ENCODE data around the gene LITAFD. TPM values are rescaled to one million over a fixed set of nuclear protein-coding genes. Genes with fewer than 3 reads are reported as not detected.

Gene LITAFD
- not detected in 2 replicates for total RNA-seq

GRCh38 chr16:8882041-8882617 lies at the start of gene LITAFD:
TSS of gene LITAFD (plus strand) at chr16:8882351. CDS start at chr16:8884356, 2,005 bp downstream.

GRCh38 chr16:8868416-8869211 lies 13.5 kb upstream of the LITAFD start, which contains the start of gene CARHSP1:
TSS of gene CARHSP1 (minus strand) at chr16:8869006. CDS start at chr16:8859328, 9,678 bp downstream.

Other genes with a start within 250 kb of the LITAFD start
- gene ABAT, start 207.7 kb upstream of the LITAFD start, total RNA-seq: 2.2 and 3.0 TPM in 2 replicates
- gene TMEM186, start 84.7 kb upstream of the LITAFD start, total RNA-seq: 9.4 and 10.6 TPM in 2 replicates
- gene PMM2, start 84.5 kb upstream of the LITAFD start, total RNA-seq: 16.4 and 24.8 TPM in 2 replicates
- gene CARHSP1, start 13.3 kb upstream of the LITAFD start, total RNA-seq: 65.6 and 209 TPM in 2 replicates
- gene USP7, start 81.6 kb downstream of the LITAFD start, total RNA-seq: 48.4 and 58.3 TPM in 2 replicates
- 58.2 and 62.9 TPM in 2 replicates for gene HAPSTR1, start 209.3 kb downstream of the LITAFD start, total RNA-seq

Measured in tracheal epithelial cell (primary cell).